Mammary epithelial cell (primary cell): Measurements from ENCODE around the gene ITPRIPL2.

Experiments
- CTCF ChIP-seq, 2 donors: IDR thresholded peaks in 1 of 2; conservative IDR thresholded peaks in 1 of 2; 2 replicates each; pipeline ENCODE4 v1.5.1; 2011 to 2012; ENCODE audit warnings: inconsistent platforms in 2 of 2, low read length in 2 of 2, mild to moderate bottlenecking in 2 of 2, control low read depth in 1 of 2, low read depth in 1 of 2; ENCODE audit not compliant: insufficient read depth in 1 of 2; ENCODE audit errors: extremely low read depth in 1 of 2
- EZH2 ChIP-seq: IDR thresholded peaks from 2 replicates; pipeline ENCODE4 v1.6.1; 2012; ENCODE audit warnings: low read length, inconsistent platforms, borderline replicate concordance

GRCh38 chr16:19083670-19084069 lies 30.1 kb upstream of the ITPRIPL2 start:
- TF ChIP-seq CTCF (conservative IDR thresholded peaks at IDR 0.05 in 1 of 2, IDR thresholded peaks at IDR 0.05 in 1 of 2; ENCODE audit: extremely low read depth in 1 of 2, insufficient read depth in 1 of 2, low read depth in 1 of 2, low read length in 2 of 2) = no peak
- no peak for TF ChIP-seq EZH2
